ENCODE results near the gene KRT6A. TPM values are rescaled to one million over a fixed set of nuclear protein-coding genes. Genes with fewer than 3 reads are reported as not detected.

KRT6A gene
- total and polyA plus RNA-seq, 10 donors, result 0.42 to 0.83 (median 0.45) TPM; not detected in 7

- Histone ChIP-seq H3K4me1 (peaks cover 0 to 12% (median 0%) of the 10 kb centered on the region in 6 donors), H3K4me3 (no peak overlapping the region), H3K27ac (no peak overlapping the region), H3K36me3 (no peaks in the 10 kb centered on the region), H3K27me3 (replicated peaks in 1 of 7) (peaks cover 0 to 8% (median 0%) of the 10 kb centered on the region in 7 donors), H3K9me3 (no peaks in the 10 kb centered on the region)
- peak; percentile 22 for DNase-seq
- intact Hi-C loops (cut with DNase I; ENCODE audit: low total_unique reads), result no loop called here
- no peak for TF ChIP-seq POLR2A (IDR thresholded peaks at IDR 0.05)
- TF ChIP-seq CTCF (IDR thresholded peaks at IDR 0.05 in 8 of 11, conservative IDR thresholded peaks at IDR 0.05 in 3 of 11), result no peak
- TF ChIP-seq POLR2AphosphoS5 (IDR thresholded peaks at IDR 0.05), result no peak
- WGBS, 5 donors, result 72 to 92% (median 88%) methylated on average over 5 of the region's 5 CpGs
Measured at GRCh38 chr12:52534482-52534881, 41.4 kb upstream of the KRT6A start.

- DNase-seq, result peak; percentile 70
- TF ChIP-seq POLR2AphosphoS5 (IDR thresholded peaks at IDR 0.05) (peak in 1 of 3 donors; percentile 16), POLR2A (IDR thresholded peaks at IDR 0.05) (no peak)
- no peaks in the 10 kb centered on the region for H3K36me3 ChIP-seq
- intact Hi-C loops (cut with DNase I; ENCODE audit: low total_unique reads), result no loop called here
- 62 to 74% (median 71%) methylated on average over 8 to 10 of the region's 10 CpGs for WGBS, 5 donors
- no peak overlapping the region for H3K4me3 ChIP-seq
- peaks cover 0 to 8% (median 0%) of the 10 kb centered on the region in 7 donors for H3K27me3 ChIP-seq (replicated peaks in 1 of 7)
- H3K27ac ChIP-seq, result peak overlapping the region in 1 of 8 donors; percentile 22
- no peaks in the 10 kb centered on the region for H3K9me3 ChIP-seq
- H3K4me1 ChIP-seq, result peaks cover 0 to 12% (median 0%) of the 10 kb centered on the region in 6 donors
Measured at GRCh38 chr12:52533686-52534470, 40.8 kb upstream of the KRT6A start.

- Histone ChIP-seq H3K4me1 (peaks cover 0 to 12% (median 0%) of the 10 kb centered on the region in 6 donors), H3K4me3 (no peak overlapping the region), H3K36me3 (no peaks in the 10 kb centered on the region), H3K9me3 (no peaks in the 10 kb centered on the region), H3K27me3 (replicated peaks in 1 of 7) (peaks cover 0 to 8% (median 0%) of the 10 kb centered on the region in 7 donors), H3K27ac (peak overlapping the region in 2 of 8 donors; percentile 1 to 50)
- intact Hi-C loops (cut with DNase I; ENCODE audit: low total_unique reads), result no loop called here
- WGBS, 5 donors, result 56 to 76% (median 68%) methylated on average over 4 of the region's 4 CpGs
- DNase-seq, result peak; percentile 49
- TF ChIP-seq POLR2A (IDR thresholded peaks at IDR 0.05) (no peak), CTCF (IDR thresholded peaks at IDR 0.05 in 8 of 11, conservative IDR thresholded peaks at IDR 0.05 in 3 of 11) (no peak), POLR2AphosphoS5 (IDR thresholded peaks at IDR 0.05) (no peak)
Measured at GRCh38 chr12:52532636-52533035, 39.6 kb upstream of the KRT6A start.

- no peaks in the 10 kb centered on the region for H3K9me3 ChIP-seq
- H3K4me3 ChIP-seq, result no peak overlapping the region
- WGBS, 5 donors, result 51 to 72% (median 66%) methylated on average over 18 of the region's 18 CpGs
- H3K36me3 ChIP-seq, result no peaks in the 10 kb centered on the region
- no peaks in the 10 kb centered on the region for H3K27me3 ChIP-seq (replicated peaks in 1 of 7)
- intact Hi-C loops (cut with DNase I; ENCODE audit: low total_unique reads), result no loop called here
- TF ChIP-seq POLR2A (IDR thresholded peaks at IDR 0.05), result no peak
- peak; percentile 37 to 65 (median 41) for TF ChIP-seq POLR2AphosphoS5 (IDR thresholded peaks at IDR 0.05)
- H3K4me1 ChIP-seq, result peaks cover 0 to 12% (median 0%) of the 10 kb centered on the region in 6 donors
- peak overlapping the region in 2 of 8 donors; percentile 50 to 53 for H3K27ac ChIP-seq
- DNase-seq, result peak; percentile 70
Measured at GRCh38 chr12:52531566-52532300, 38.7 kb upstream of the KRT6A start.
